ENCODE measurements around the gene GALNT1. TPM values are rescaled to one million over a fixed set of nuclear protein-coding genes. Genes with fewer than 3 reads are reported as not detected.

The GALNT1 gene
- total RNA-seq, 4 donors from 2014 or later = 40.2 to 47.9 (median 45.0) TPM

DNA sequence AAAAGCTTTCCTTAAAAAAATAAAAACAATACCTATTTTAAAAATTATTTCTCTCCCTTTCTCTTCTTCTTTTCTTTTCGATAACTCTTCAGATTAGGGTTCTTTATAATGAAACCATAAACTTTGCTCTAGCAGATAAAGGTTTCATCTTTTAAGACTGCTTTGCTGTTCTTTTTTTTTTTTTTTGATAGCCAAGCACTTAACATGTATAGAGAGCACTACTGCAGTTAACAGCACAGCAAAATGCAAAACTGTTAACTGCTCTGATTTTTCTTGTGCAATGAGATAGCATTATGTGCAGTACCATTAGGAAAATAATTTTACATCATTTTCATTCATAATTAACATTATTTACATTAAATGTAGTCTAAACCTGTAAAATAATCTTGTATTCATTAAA lies 36.3 kb downstream of the GALNT1 start:
- Histone ChIP-seq H3K36me3 (no peaks in the 10 kb centered on the region), H3K27me3 (no peaks in the 10 kb centered on the region), H3K9me3 (no peaks in the 10 kb centered on the region), H3K27ac (no peak overlapping the region), H3K4me1 (peaks cover 65 to 66% of the 10 kb centered on the region in 2 donors), H3K4me3 (no peak overlapping the region)
- DNase-seq = no peak
- intact Hi-C loops (cut with DNase I; ENCODE audit: low total_unique reads) (loop anchor here (5.0 kb wide), 1 partner anchor 36 kb away; the partner anchor contains the start of gene GALNT1), in situ Hi-C loops (cut with MboI; ENCODE audit: low sequenced_read_pairs in 4 of 4) (no loop called here)
- ATAC-seq = no peak
- no peak for TF ChIP-seq POLR2A (IDR thresholded peaks at IDR 0.05)
- TF ChIP-seq, protein P1, sequence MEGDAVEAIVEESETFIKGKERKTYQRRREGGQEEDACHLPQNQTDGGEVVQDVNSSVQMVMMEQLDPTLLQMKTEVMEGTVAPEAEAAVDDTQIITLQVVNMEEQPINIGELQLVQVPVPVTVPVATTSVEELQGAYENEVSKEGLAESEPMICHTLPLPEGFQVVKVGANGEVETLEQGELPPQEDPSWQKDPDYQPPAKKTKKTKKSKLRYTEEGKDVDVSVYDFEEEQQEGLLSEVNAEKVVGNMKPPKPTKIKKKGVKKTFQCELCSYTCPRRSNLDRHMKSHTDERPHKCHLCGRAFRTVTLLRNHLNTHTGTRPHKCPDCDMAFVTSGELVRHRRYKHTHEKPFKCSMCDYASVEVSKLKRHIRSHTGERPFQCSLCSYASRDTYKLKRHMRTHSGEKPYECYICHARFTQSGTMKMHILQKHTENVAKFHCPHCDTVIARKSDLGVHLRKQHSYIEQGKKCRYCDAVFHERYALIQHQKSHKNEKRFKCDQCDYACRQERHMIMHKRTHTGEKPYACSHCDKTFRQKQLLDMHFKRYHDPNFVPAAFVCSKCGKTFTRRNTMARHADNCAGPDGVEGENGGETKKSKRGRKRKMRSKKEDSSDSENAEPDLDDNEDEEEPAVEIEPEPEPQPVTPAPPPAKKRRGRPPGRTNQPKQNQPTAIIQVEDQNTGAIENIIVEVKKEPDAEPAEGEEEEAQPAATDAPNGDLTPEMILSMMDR (IDR thresholded peaks at IDR 0.05 in 4 of 5, conservative IDR thresholded peaks at IDR 0.05 in 1 of 5) = no peak

DNA sequence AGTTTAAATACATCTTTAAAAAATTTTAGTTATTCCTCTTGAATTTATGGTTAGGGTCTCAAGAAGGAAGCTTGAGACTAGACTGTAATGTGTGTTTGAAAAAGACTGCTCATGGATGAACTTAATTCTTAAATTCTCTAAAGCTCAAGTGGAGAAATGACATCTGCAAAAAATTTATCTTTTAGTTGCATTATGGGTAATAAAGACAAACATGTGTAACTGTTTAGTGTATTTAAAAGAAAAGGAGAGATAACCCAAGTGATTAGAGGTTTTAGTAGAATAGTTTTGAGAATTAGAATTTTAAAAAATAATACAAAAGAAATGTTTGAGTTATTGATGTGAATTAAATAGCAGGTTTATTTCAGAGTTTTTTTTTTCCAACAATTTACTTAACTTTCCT lies 36.7 kb downstream of the GALNT1 start:
- H3K4me3 ChIP-seq = no peak overlapping the region
- no peak overlapping the region for H3K27ac ChIP-seq
- H3K4me1 ChIP-seq = peaks cover 64 to 66% of the 10 kb centered on the region in 2 donors
- DNase-seq (no peak), ATAC-seq (no peak)
- TF ChIP-seq POLR2A (IDR thresholded peaks at IDR 0.05) = no peak
- TF ChIP-seq, protein P1 (IDR thresholded peaks at IDR 0.05 in 4 of 5, conservative IDR thresholded peaks at IDR 0.05 in 1 of 5) = no peak
- in situ Hi-C loops (cut with MboI; ENCODE audit: low sequenced_read_pairs in 4 of 4) = no loop called here
- no peaks in the 10 kb centered on the region for H3K36me3 ChIP-seq
- no peaks in the 10 kb centered on the region for H3K9me3 ChIP-seq
- H3K27me3 ChIP-seq = no peaks in the 10 kb centered on the region
- intact Hi-C loops (cut with DNase I; ENCODE audit: low total_unique reads) = loop anchor here (5.0 kb wide), 1 partner anchor 36 kb away; the partner anchor contains the start of gene GALNT1

DNA sequence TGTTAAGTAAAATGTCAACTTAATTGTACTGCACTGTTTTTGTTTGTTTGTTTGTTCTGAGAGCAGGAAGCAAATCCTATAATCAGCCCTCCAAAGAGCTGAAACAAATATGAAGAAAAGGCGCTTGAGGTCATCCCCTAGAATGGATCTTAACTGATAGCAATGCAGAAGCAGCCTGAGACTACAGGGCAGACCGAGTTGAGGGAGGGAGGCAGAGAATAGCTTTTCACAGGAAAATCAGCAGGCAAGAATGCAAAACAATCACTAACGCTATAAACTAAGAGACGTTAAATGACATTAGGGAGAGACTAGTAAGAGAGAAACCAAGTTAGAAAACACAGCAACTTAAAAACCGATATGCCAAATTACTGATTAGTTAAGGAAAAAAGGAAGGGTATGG lies 37.2 kb downstream of the GALNT1 start:
- ATAC-seq (no peak), DNase-seq (no peak)
- intact Hi-C loops (cut with DNase I; ENCODE audit: low total_unique reads) = loop anchor here (5.0 kb wide), 1 partner anchor 36 kb away; the partner anchor contains the start of gene GALNT1
- in situ Hi-C loops (cut with MboI; ENCODE audit: low sequenced_read_pairs in 4 of 4) = no loop called here
- TF ChIP-seq, protein P1 (IDR thresholded peaks at IDR 0.05 in 4 of 5, conservative IDR thresholded peaks at IDR 0.05 in 1 of 5) = no peak
- no peak for TF ChIP-seq POLR2A (IDR thresholded peaks at IDR 0.05)
- H3K36me3 ChIP-seq = no peaks in the 10 kb centered on the region
- no peak overlapping the region for H3K4me3 ChIP-seq
- peaks cover 66 to 68% of the 10 kb centered on the region in 2 donors for H3K4me1 ChIP-seq
- H3K27me3 ChIP-seq = no peaks in the 10 kb centered on the region
- H3K27ac ChIP-seq = peak overlapping the region in 1 of 4 donors; percentile 3
- no peaks in the 10 kb centered on the region for H3K9me3 ChIP-seq

DNA sequence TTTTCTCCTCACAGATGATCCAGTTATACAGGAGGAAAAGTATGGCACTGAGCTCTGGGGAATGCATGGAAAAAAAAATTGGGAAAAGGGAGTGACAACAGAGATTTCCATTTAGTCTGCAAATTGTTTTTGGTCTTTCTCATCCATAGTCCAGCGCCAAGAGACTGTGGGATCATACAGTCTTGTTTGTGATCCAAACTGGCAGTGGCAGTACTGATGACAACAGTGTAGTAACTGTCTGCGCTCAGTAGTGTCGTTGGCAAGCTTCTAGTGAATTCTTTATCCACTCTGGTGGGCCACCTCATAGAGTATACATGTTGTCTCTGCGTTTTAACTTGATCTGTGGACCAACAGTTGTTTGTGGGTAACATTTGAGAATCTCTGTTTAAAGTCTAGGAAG lies 37.9 kb downstream of the GALNT1 start:
- peak in 1 of 2 donors; percentile 23 for DNase-seq
- in situ Hi-C loops (cut with MboI; ENCODE audit: low sequenced_read_pairs in 4 of 4) (no loop called here), intact Hi-C loops (cut with DNase I; ENCODE audit: low total_unique reads) (loop anchor here (5.0 kb wide), 1 partner anchor 37 kb away; the partner anchor contains the start of gene GALNT1)
- Histone ChIP-seq H3K27ac (peak overlapping the region in 2 of 4 donors; percentile 3 to 28), H3K4me1 (peaks cover 70 to 76% of the 10 kb centered on the region in 2 donors), H3K27me3 (no peaks in the 10 kb centered on the region), H3K36me3 (no peaks in the 10 kb centered on the region), H3K4me3 (no peak overlapping the region), H3K9me3 (no peaks in the 10 kb centered on the region)
- peak; percentile 78 to 81 for ATAC-seq
- TF ChIP-seq, protein P1 (IDR thresholded peaks at IDR 0.05 in 4 of 5, conservative IDR thresholded peaks at IDR 0.05 in 1 of 5) = no peak
- no peak for TF ChIP-seq POLR2A (IDR thresholded peaks at IDR 0.05)

DNA sequence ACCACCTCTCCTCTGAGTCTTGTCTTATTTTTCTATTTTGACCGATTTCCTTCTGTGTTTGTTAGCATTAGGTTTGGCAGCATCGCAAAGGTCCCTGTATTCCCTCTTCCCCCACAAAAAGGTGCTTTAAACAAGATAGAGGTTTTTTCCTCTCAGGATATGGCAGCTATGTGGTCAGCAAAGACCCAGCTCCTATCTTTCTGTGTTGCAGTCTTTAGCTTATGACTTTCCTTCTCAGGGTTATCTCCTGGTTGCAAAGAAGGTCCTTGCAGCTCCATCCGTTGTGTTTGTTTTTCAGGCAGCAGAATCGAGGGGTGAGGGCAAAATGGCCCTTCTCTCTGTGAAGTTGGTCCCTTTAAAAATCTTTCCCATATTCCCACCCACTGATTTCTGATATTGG lies 38.4 kb downstream of the GALNT1 start:
- TF ChIP-seq POLR2A (IDR thresholded peaks at IDR 0.05) = no peak
- TF ChIP-seq, protein P1 (IDR thresholded peaks at IDR 0.05 in 4 of 5, conservative IDR thresholded peaks at IDR 0.05 in 1 of 5) = no peak
- no peaks in the 10 kb centered on the region for H3K27me3 ChIP-seq
- no peaks in the 10 kb centered on the region for H3K9me3 ChIP-seq
- in situ Hi-C loops (cut with MboI; ENCODE audit: low sequenced_read_pairs in 4 of 4) (no loop called here), intact Hi-C loops (cut with DNase I; ENCODE audit: low total_unique reads) (loop anchor here (5.0 kb wide), 1 partner anchor 38 kb away; the partner anchor contains the start of gene GALNT1)
- no peak for ATAC-seq
- H3K36me3 ChIP-seq = no peaks in the 10 kb centered on the region
- peaks cover 72 to 80% of the 10 kb centered on the region in 2 donors for H3K4me1 ChIP-seq
- no peak for DNase-seq
- peak overlapping the region in 1 of 4 donors; percentile 28 for H3K27ac ChIP-seq
- no peak overlapping the region for H3K4me3 ChIP-seq

Data from gastrocnemius medialis (tissue), 4 donors.